Lower leg skin (tissue), 4 donors: Measurements from ENCODE around the gene RBM33. TPM values are rescaled to one million over a fixed set of nuclear protein-coding genes. Genes with fewer than 3 reads are reported as not detected.
"Not testable (repeated sequence)": the region's sequence is repeated elsewhere in the genome, so short reads cannot be mapped to it uniquely, and the experiment has no call there.

ENCODE experiments used
- DNase-seq, 2 donors: peaks; one replicate each; pipeline ENCODE4 v3.0.0-alpha.2; 2019; ENCODE audit warnings: low spot score in 2 of 2
- H3K4me3 ChIP-seq: fragments of 200-600 bp; sonication (generic); 2 replicates; pipeline ENCODE4 v1.5.1; 2017; ENCODE audit warnings: mild to moderate bottlenecking, low read depth; ENCODE audit not compliant: poor library complexity, severe bottlenecking
- CTCF ChIP-seq, 3 donors: fragments of 450-650 bp; IDR thresholded peaks; one replicate each; pipeline ENCODE4 v1.5.1; 2016; ENCODE audit warnings: antibody characterized with exemption in 3 of 3, mild to moderate bottlenecking in 3 of 3, moderate library complexity in 2 of 3
- POLR2A ChIP-seq, 2 donors: fragments of 450-650 bp; IDR thresholded peaks; one replicate each; pipeline ENCODE4 v1.6.1; 2016 to 2017; ENCODE audit warnings: antibody characterized with exemption in 2 of 2, mild to moderate bottlenecking in 1 of 2, moderate library complexity in 1 of 2
- WGBS, 2 donors: methylation state at CpG; one replicate each; pipeline ENCODE4 v1.1.5; 2018; 5-methylcytosine and 5-hydroxymethylcytosine counted together
- intact Hi-C: fragments of 100-400 bp; cut with DNase I; formaldehyde crosslinking; loops from one replicate; pipeline ENCODE4 v1.15.0; 2023; ENCODE audit warnings: low total_unique reads
- total RNA-seq, 4 donors: library from RNA; depleted of rRNA; stranded (reverse); fragments of >200 nt; gene quantifications; one replicate each; pipeline ENCODE4 v1.1.0, GENCODE V29; 2016

The RBM33 gene
- total RNA-seq, 4 donors from 2014 or later = 35.8 to 83.9 (median 56.7) TPM

- no peak for TF ChIP-seq POLR2A (IDR thresholded peaks at IDR 0.05)
- TF ChIP-seq CTCF (IDR thresholded peaks at IDR 0.05) = no peak
- peak in 1 of 2 donors; percentile 63 for DNase-seq
- intact Hi-C loops = no loop called here
- 49 to 54% methylated on average over 11 of the region's 11 CpGs for WGBS, 2 donors
- no peak overlapping the region for H3K4me3 ChIP-seq
Observed at GRCh38 chr7:155610633-155611193, 33.7 kb upstream of the RBM33 start.

GRCh38 chr7:155611808-155612447, 32.5 kb upstream of the RBM33 start:
- intact Hi-C loops = no loop called here
- no peak for DNase-seq
- no peak overlapping the region for H3K4me3 ChIP-seq
- TF ChIP-seq POLR2A (IDR thresholded peaks at IDR 0.05) (no peak), CTCF (IDR thresholded peaks at IDR 0.05) (no peak)
- WGBS, 2 donors = 91% methylated on average over 9 of the region's 9 CpGs

- 71 to 79% methylated on average over 10 of the region's 10 CpGs for WGBS, 2 donors
- DNase-seq = no peak
- no peak for TF ChIP-seq POLR2A (IDR thresholded peaks at IDR 0.05)
- TF ChIP-seq CTCF (IDR thresholded peaks at IDR 0.05) = no peak
- intact Hi-C loops = no loop called here
- H3K4me3 ChIP-seq = no peak overlapping the region
Observed at GRCh38 chr7:155612658-155613057, 31.8 kb upstream of the RBM33 start.

DNA sequence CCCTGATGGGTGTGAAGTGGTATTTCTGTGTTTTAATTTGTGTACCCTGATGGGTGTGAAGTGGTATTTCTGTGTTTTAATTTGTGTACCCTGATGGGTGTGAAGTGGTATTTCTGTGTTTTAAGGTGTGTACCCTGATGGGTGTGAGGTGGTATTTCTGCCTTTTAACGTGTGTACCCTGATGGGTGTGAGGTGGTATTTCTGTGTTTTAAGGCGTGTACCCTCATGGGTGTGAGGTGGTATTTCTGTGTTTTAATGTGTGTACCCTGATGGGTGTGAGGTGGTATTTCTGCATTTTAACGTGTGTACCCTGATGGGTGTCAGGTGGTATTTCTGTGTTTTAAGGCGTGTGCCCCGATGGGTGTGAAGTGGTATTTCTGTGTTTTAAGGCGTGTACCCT, 29.4 kb upstream of the RBM33 start:
- WGBS, 2 donors = 91 to 96% methylated on average over 6 of the region's 6 CpGs
- intact Hi-C loops, DNase-seq, H3K4me3 ChIP-seq: not testable (repeated sequence)

GRCh38 chr7:155618708-155619633, 25.5 kb upstream of the RBM33 start:
- intact Hi-C loops = no loop called here
- no peak for DNase-seq
- WGBS, 2 donors = 80 to 83% methylated on average over 16 of the region's 16 CpGs

More at GRCh38 chr7:155618708-155619633, 25.5 kb upstream of the RBM33 start:
- H3K4me3 ChIP-seq = no peak overlapping the region
- TF ChIP-seq CTCF (IDR thresholded peaks at IDR 0.05) (no peak), POLR2A (IDR thresholded peaks at IDR 0.05) (no peak)
